ENCODE measurements around the gene RCL1.

DNA sequence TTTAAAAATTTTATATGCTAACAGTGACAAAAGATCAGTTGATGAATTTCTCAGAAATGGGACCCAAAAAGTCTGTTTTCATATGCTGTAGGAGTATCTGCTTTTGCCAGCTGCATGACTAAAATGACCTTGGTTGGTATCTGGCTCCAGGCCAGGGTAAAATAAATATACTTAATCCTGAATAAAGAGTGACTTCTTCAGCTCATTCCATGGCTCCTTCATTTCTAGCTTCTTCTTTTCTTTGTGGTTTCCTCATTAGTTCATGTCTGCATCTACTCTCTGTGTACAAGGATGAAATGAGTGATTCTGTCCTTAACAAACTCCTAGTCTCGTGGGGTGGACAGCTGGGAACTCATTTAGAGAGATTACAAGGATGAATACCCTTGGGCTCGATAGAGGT lies 36.0 kb downstream of the RCL1 start:
- TF ChIP-seq, protein P1, sequence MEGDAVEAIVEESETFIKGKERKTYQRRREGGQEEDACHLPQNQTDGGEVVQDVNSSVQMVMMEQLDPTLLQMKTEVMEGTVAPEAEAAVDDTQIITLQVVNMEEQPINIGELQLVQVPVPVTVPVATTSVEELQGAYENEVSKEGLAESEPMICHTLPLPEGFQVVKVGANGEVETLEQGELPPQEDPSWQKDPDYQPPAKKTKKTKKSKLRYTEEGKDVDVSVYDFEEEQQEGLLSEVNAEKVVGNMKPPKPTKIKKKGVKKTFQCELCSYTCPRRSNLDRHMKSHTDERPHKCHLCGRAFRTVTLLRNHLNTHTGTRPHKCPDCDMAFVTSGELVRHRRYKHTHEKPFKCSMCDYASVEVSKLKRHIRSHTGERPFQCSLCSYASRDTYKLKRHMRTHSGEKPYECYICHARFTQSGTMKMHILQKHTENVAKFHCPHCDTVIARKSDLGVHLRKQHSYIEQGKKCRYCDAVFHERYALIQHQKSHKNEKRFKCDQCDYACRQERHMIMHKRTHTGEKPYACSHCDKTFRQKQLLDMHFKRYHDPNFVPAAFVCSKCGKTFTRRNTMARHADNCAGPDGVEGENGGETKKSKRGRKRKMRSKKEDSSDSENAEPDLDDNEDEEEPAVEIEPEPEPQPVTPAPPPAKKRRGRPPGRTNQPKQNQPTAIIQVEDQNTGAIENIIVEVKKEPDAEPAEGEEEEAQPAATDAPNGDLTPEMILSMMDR (conservative IDR thresholded peaks at IDR 0.05; ENCODE audit: low read depth, low read length) = no peak
- TF ChIP-seq EZH2 (IDR thresholded peaks at IDR 0.05; ENCODE audit: low read length, unreplicated experiment) (no peak), EZH2phosphoT487 (IDR thresholded peaks at IDR 0.05; ENCODE audit: borderline replicate concordance, low read length) (no peak)

All from PC-3 (cell line).